NT2/D1 (cell line): ENCODE data around the gene SHISAL1.

Source experiments
- DNase-seq: peaks from one replicate; pipeline ENCODE4 v3.0.0-alpha.2; 2011; ENCODE audit warnings: low read depth, low spot score
- H3K27me3 ChIP-seq: 2 replicates; pipeline ENCODE4 v1.6.0; 2011; ENCODE audit warnings: mild to moderate bottlenecking; ENCODE audit not compliant: insufficient read length, insufficient read depth
- H3K36me3 ChIP-seq: 2 replicates; pipeline ENCODE4 v1.6.1; 2011; ENCODE audit warnings: mild to moderate bottlenecking, low read length, mixed read lengths; ENCODE audit not compliant: insufficient read depth, insufficient read length
- H3K4me1 ChIP-seq: 2 replicates; pipeline ENCODE4 v1.5.1; 2011; ENCODE audit not compliant: insufficient read depth, insufficient read length
- H3K4me3 ChIP-seq: 2 replicates; pipeline ENCODE4 v1.5.1; 2011; ENCODE audit warnings: low read depth; ENCODE audit not compliant: insufficient read length
- H3K9ac ChIP-seq: 2 replicates; pipeline ENCODE4 v1.6.0; 2011; ENCODE audit warnings: low read depth; ENCODE audit not compliant: insufficient read length
- H3K9me3 ChIP-seq: 2 replicates; pipeline ENCODE4 v1.5.1; 2011; ENCODE audit warnings: mild to moderate bottlenecking, low read length; ENCODE audit not compliant: insufficient read depth
- SUZ12 ChIP-seq: IDR thresholded peaks from 2 replicates; pipeline ENCODE4 v1.6.1; 2011; ENCODE audit not compliant: insufficient read length, insufficient read depth; ENCODE audit errors: extremely low read depth
- YY1 ChIP-seq: IDR thresholded peaks from 2 replicates; pipeline ENCODE4 v1.6.1; 2011; ENCODE audit not compliant: insufficient read length, insufficient read depth
- ZNF274 ChIP-seq: IDR thresholded peaks from 2 replicates; pipeline ENCODE4 v1.6.1; 2011; ENCODE audit warnings: mild to moderate bottlenecking, low read depth, low read length

The SHISAL1 gene

GRCh38 chr22:44254811-44255210, 57.9 kb downstream of the SHISAL1 start:
- H3K36me3 ChIP-seq = no peaks in the 10 kb centered on the region
- H3K4me1 ChIP-seq = peaks cover 3% of the 10 kb centered on the region
- H3K27me3 ChIP-seq = no peaks in the 10 kb centered on the region
- H3K9me3 ChIP-seq = peaks cover 10% of the 10 kb centered on the region
- H3K9ac ChIP-seq = no peak overlapping the region
- H3K4me3 ChIP-seq = no peak overlapping the region
- no peak for DNase-seq
- no peak for TF ChIP-seq YY1
- no peak for TF ChIP-seq SUZ12
- TF ChIP-seq ZNF274 = no peak

GRCh38 chr22:44249376-44250147, 63.2 kb downstream of the SHISAL1 start:
- no peak for TF ChIP-seq YY1
- no peak for TF ChIP-seq ZNF274
- TF ChIP-seq SUZ12 = no peak
- H3K4me1 ChIP-seq = no peaks in the 10 kb centered on the region
- H3K4me3 ChIP-seq = no peak overlapping the region
- H3K9me3 ChIP-seq = peaks cover 16% of the 10 kb centered on the region
- no peaks in the 10 kb centered on the region for H3K36me3 ChIP-seq
- H3K27me3 ChIP-seq = no peaks in the 10 kb centered on the region
- no peak for DNase-seq
- H3K9ac ChIP-seq = no peak overlapping the region

- Histone ChIP-seq H3K9ac (no peak overlapping the region), H3K36me3 (no peaks in the 10 kb centered on the region), H3K4me3 (no peak overlapping the region), H3K9me3 (peaks cover 16% of the 10 kb centered on the region), H3K4me1 (no peaks in the 10 kb centered on the region), H3K27me3 (no peaks in the 10 kb centered on the region)
- TF ChIP-seq YY1 = no peak
- TF ChIP-seq SUZ12 = no peak
- no peak for TF ChIP-seq ZNF274
- no peak for DNase-seq
These were observed 63.8 kb downstream of the SHISAL1 start for GRCh38 chr22:44248926-44249325.

- no peak overlapping the region for H3K4me3 ChIP-seq
- peaks cover 16% of the 10 kb centered on the region for H3K9me3 ChIP-seq
- no peaks in the 10 kb centered on the region for H3K36me3 ChIP-seq
- no peaks in the 10 kb centered on the region for H3K4me1 ChIP-seq
- TF ChIP-seq ZNF274 (no peak), SUZ12 (no peak), YY1 (no peak)
- H3K9ac ChIP-seq = no peak overlapping the region
- no peak for DNase-seq
- no peaks in the 10 kb centered on the region for H3K27me3 ChIP-seq
These were observed 64.5 kb downstream of the SHISAL1 start for GRCh38 chr22:44247923-44248892.

- TF ChIP-seq YY1 (no peak), SUZ12 (no peak), ZNF274 (no peak)
- DNase-seq = no peak
- no peaks in the 10 kb centered on the region for H3K36me3 ChIP-seq
- H3K9me3 ChIP-seq = peaks cover 16% of the 10 kb centered on the region
- H3K4me3 ChIP-seq = no peak overlapping the region
- H3K9ac ChIP-seq = no peak overlapping the region
- H3K27me3 ChIP-seq = no peaks in the 10 kb centered on the region
- no peaks in the 10 kb centered on the region for H3K4me1 ChIP-seq
These were observed 65.4 kb downstream of the SHISAL1 start for GRCh38 chr22:44247346-44247745.

GRCh38 chr22:44246615-44247326, 66.0 kb downstream of the SHISAL1 start:
- Histone ChIP-seq H3K9ac (no peak overlapping the region), H3K9me3 (peaks cover 16% of the 10 kb centered on the region), H3K4me3 (no peak overlapping the region), H3K36me3 (no peaks in the 10 kb centered on the region), H3K4me1 (no peaks in the 10 kb centered on the region), H3K27me3 (no peaks in the 10 kb centered on the region)
- no peak for DNase-seq
- TF ChIP-seq SUZ12 (no peak), ZNF274 (no peak), YY1 (no peak)

GRCh38 chr22:44245867-44246266, 66.9 kb downstream of the SHISAL1 start:
- Histone ChIP-seq H3K4me3 (no peak overlapping the region), H3K9me3 (peaks cover 16% of the 10 kb centered on the region), H3K9ac (no peak overlapping the region), H3K4me1 (no peaks in the 10 kb centered on the region), H3K27me3 (no peaks in the 10 kb centered on the region), H3K36me3 (no peaks in the 10 kb centered on the region)
- no peak for DNase-seq
- TF ChIP-seq YY1 = no peak
- no peak for TF ChIP-seq ZNF274
- no peak for TF ChIP-seq SUZ12
